WTC11 (cell line): ENCODE data around the gene GPR39. TPM values are rescaled to one million over a fixed set of nuclear protein-coding genes. Genes with fewer than 3 reads are reported as not detected.

Experiments used
- ATAC-seq: fragments of 200-7000 bp; cut with Tn5 transposase; 2 replicates; pipeline ENCODE4 v1.10.0; 2021; ENCODE audit warnings: mild to moderate bottlenecking, moderate library complexity
- CTCF ChIA-PET: fragments of 300-600 bp; sonication (Branson Sonifier 250); formaldehyde crosslinking; loops from one replicate; lab custom pipeline; 2021; ENCODE audit warnings: antibody characterized with exemption; lab: Charles Lee
- POLR2A ChIA-PET: fragments of 350-600 bp; sonication (Branson Sonifier 250); formaldehyde crosslinking; loops from one replicate; lab custom pipeline; 2021; ENCODE audit warnings: antibody characterized with exemption; lab: Charles Lee
- DNase-seq: peaks from one replicate; pipeline ENCODE4 v3.0.0; 2021; ENCODE audit warnings: low spot score
- H3K27ac Mint-ChIP-seq: 2 replicates; pipeline ENCODE4 v1.8.0; 2021; ENCODE audit warnings: mixed read lengths
- H3K27me3 Mint-ChIP-seq: 2 replicates; pipeline ENCODE4 v1.8.0; 2021; ENCODE audit warnings: low read depth, mild to moderate bottlenecking, moderate library complexity, mixed read lengths
- H3K36me3 Mint-ChIP-seq: 2 replicates; pipeline ENCODE4 v1.8.0; 2021; ENCODE audit warnings: mixed read lengths
- H3K4me1 Mint-ChIP-seq: 2 replicates; pipeline ENCODE4 v1.8.0; 2022; ENCODE audit warnings: mixed read lengths
- H3K4me3 Mint-ChIP-seq: 2 replicates; pipeline ENCODE4 v1.8.0; 2021; ENCODE audit warnings: mild to moderate bottlenecking, moderate library complexity, mixed read lengths
- H3K9me3 Mint-ChIP-seq: 2 replicates; pipeline ENCODE4 v1.8.0; 2021; ENCODE audit warnings: mixed read lengths
- E2F5 ChIP-seq: sonication (generic); formaldehyde crosslinking; IDR thresholded peaks from 2 replicates; pipeline ENCODE4 v1.8.1; 2022; ENCODE audit warnings: mild to moderate bottlenecking, moderate library complexity, missing genetic modification reagents
- GTF2I ChIP-seq: fragments of 250-450 bp; sonication (Bioruptor Pico); conservative IDR thresholded peaks from 2 replicates; pipeline ENCODE4 v1.4.0; 2021; ENCODE audit warnings: mild to moderate bottlenecking
- JAZF1 ChIP-seq: fragments of 250-450 bp; sonication (Bioruptor Pico); IDR thresholded peaks from 2 replicates; pipeline ENCODE4 v1.9.0; 2021; ENCODE audit warnings: moderate library complexity, mild to moderate bottlenecking, inconsistent platforms
- NR1H2 ChIP-seq: sonication (generic); formaldehyde crosslinking; IDR thresholded peaks from 2 replicates; pipeline ENCODE4 v1.9.0; 2021; ENCODE audit warnings: mild to moderate bottlenecking, moderate library complexity, missing genetic modification reagents
- NR3C1 ChIP-seq: sonication (generic); formaldehyde crosslinking; conservative IDR thresholded peaks from 2 replicates; pipeline ENCODE4 v1.8.1; 2023; ENCODE audit warnings: low read depth, mild to moderate bottlenecking, missing genetic modification reagents
- PRRX2 ChIP-seq: fragments of 250-450 bp; sonication (Bioruptor Pico); IDR thresholded peaks from 2 replicates; pipeline ENCODE4 v1.8.0; 2021; ENCODE audit warnings: mild to moderate bottlenecking
- RELA ChIP-seq: sonication (generic); formaldehyde crosslinking; IDR thresholded peaks from 2 replicates; pipeline ENCODE4 v1.8.1; 2022; ENCODE audit warnings: missing genetic modification reagents, mild to moderate bottlenecking, borderline replicate concordance
- RORB ChIP-seq: fragments of 250-450 bp; sonication (Bioruptor Pico); IDR thresholded peaks from 2 replicates; pipeline ENCODE4 v1.9.0; 2021; ENCODE audit warnings: mild to moderate bottlenecking
- SMAD4 ChIP-seq: sonication (generic); formaldehyde crosslinking; IDR thresholded peaks from 2 replicates; pipeline ENCODE4 v1.8.0; 2022; ENCODE audit warnings: mild to moderate bottlenecking, missing genetic modification reagents
- TEAD4 ChIP-seq: sonication (generic); formaldehyde crosslinking; IDR thresholded peaks from 2 replicates; pipeline ENCODE4 v1.8.0; 2022; ENCODE audit warnings: mild to moderate bottlenecking, missing genetic modification reagents
- TP53 ChIP-seq: sonication (generic); formaldehyde crosslinking; IDR thresholded peaks from 2 replicates; pipeline ENCODE4 v1.8.1; 2023; ENCODE audit warnings: mild to moderate bottlenecking, missing genetic modification reagents
- USF2 ChIP-seq: sonication (generic); formaldehyde crosslinking; IDR thresholded peaks from 2 replicates; pipeline ENCODE4 v1.8.1; 2023; ENCODE audit warnings: mild to moderate bottlenecking, missing genetic modification reagents, moderate library complexity
- ZNF219 ChIP-seq: sonication (generic); formaldehyde crosslinking; IDR thresholded peaks from 2 replicates; pipeline ENCODE4 v1.8.0; 2023; ENCODE audit warnings: missing genetic modification reagents, mild to moderate bottlenecking, borderline replicate concordance
- ZNF232 ChIP-seq: sonication (generic); formaldehyde crosslinking; IDR thresholded peaks from 2 replicates; pipeline ENCODE4 v1.8.0; 2022; ENCODE audit warnings: mild to moderate bottlenecking, missing genetic modification reagents
- ZNF396 ChIP-seq: fragments of 250-450 bp; sonication (Bioruptor Pico); IDR thresholded peaks from 2 replicates; pipeline ENCODE4 v1.8.0; 2021; ENCODE audit warnings: mild to moderate bottlenecking, moderate library complexity, borderline replicate concordance
- ZNF416 ChIP-seq: fragments of 250-450 bp; sonication (Bioruptor Pico); IDR thresholded peaks from 2 replicates; pipeline ENCODE4 v1.9.0; 2021; ENCODE audit warnings: mild to moderate bottlenecking, inconsistent platforms
- ZNF423 ChIP-seq: fragments of 250-450 bp; sonication (Bioruptor Pico); IDR thresholded peaks from 2 replicates; pipeline ENCODE4 v2.1.2; 2022; ENCODE audit warnings: mild to moderate bottlenecking, moderate library complexity
- ZSCAN18 ChIP-seq: fragments of 250-450 bp; sonication (Bioruptor Pico); IDR thresholded peaks from 2 replicates; pipeline ENCODE4 v2.1.2; 2022; ENCODE audit warnings: mild to moderate bottlenecking, moderate library complexity
- total RNA-seq: library from RNA; stranded (reverse); gene quantifications from 3 replicates; pipeline ENCODE4 v1.2.3, GENCODE V29; 2021
- TF ChIP-seq, protein P1 (sequence below): sonication (generic); formaldehyde crosslinking; IDR thresholded peaks from 2 replicates; pipeline ENCODE4 v1.8.0; 2022; ENCODE audit warnings: missing genetic modification reagents
- TF ChIP-seq, protein P2 (sequence below): sonication (generic); formaldehyde crosslinking; IDR thresholded peaks from 2 replicates; pipeline ENCODE4 v1.8.0; 2022; ENCODE audit warnings: mild to moderate bottlenecking, missing genetic modification reagents
- TF ChIP-seq, protein P3 (sequence below): fragments of 200-600 bp; IDR thresholded peaks from 2 replicates; pipeline ENCODE4 v1.8.0; 2022; ENCODE audit warnings: antibody characterized with exemption
- TF ChIP-seq, protein P4 (sequence below): sonication (generic); formaldehyde crosslinking; IDR thresholded peaks from 2 replicates; pipeline ENCODE4 v1.8.0; 2022; ENCODE audit warnings: mild to moderate bottlenecking, missing genetic modification reagents

GPR39 gene
- total RNA-seq, 1 experiment from 2014 or later: 0.74 TPM

DNA sequence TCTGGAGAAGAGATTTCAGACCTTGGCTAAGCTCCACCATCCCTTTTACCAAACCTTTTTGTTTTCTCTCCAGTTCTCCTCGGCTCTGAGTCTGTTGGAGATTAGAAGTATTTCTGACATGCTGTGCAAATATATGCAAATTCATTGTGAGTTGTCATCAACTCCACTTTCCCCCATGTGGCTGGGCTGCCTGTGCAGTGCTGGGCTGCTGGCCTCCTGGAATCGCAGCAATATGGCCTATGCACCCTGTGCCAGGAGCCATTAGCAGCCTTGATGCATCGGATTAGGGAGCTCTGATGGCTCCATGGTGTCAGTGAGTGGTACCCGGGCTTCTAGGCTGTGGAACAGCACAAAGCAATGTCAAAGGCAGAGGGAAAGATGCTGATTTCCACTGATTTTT, 80.0 kb downstream of the GPR39 start:
- CTCF ChIA-PET: no interaction called here
- Mint-ChIP-seq H3K9me3 (peaks cover 7% of the 10 kb centered on the region), H3K4me3 (no peak overlapping the region), H3K36me3 (no peaks in the 10 kb centered on the region), H3K27ac (no peak overlapping the region), H3K4me1 (peaks cover 4% of the 10 kb centered on the region; the same call in 1 of the 2 replicates), H3K27me3 (no peaks in the 10 kb centered on the region)
- DNase-seq (no peak), ATAC-seq (no peak)
- POLR2A ChIA-PET: no interaction called here
- no peak for TF ChIP-seq NR1H2 (CRISPR knock-in tag)
- TF ChIP-seq ZNF232: no peak
- TF ChIP-seq ZSCAN18 (CRISPR knock-in tag): no peak
- TF ChIP-seq GTF2I (CRISPR knock-in tag): no peak
- TF ChIP-seq, protein P1, sequence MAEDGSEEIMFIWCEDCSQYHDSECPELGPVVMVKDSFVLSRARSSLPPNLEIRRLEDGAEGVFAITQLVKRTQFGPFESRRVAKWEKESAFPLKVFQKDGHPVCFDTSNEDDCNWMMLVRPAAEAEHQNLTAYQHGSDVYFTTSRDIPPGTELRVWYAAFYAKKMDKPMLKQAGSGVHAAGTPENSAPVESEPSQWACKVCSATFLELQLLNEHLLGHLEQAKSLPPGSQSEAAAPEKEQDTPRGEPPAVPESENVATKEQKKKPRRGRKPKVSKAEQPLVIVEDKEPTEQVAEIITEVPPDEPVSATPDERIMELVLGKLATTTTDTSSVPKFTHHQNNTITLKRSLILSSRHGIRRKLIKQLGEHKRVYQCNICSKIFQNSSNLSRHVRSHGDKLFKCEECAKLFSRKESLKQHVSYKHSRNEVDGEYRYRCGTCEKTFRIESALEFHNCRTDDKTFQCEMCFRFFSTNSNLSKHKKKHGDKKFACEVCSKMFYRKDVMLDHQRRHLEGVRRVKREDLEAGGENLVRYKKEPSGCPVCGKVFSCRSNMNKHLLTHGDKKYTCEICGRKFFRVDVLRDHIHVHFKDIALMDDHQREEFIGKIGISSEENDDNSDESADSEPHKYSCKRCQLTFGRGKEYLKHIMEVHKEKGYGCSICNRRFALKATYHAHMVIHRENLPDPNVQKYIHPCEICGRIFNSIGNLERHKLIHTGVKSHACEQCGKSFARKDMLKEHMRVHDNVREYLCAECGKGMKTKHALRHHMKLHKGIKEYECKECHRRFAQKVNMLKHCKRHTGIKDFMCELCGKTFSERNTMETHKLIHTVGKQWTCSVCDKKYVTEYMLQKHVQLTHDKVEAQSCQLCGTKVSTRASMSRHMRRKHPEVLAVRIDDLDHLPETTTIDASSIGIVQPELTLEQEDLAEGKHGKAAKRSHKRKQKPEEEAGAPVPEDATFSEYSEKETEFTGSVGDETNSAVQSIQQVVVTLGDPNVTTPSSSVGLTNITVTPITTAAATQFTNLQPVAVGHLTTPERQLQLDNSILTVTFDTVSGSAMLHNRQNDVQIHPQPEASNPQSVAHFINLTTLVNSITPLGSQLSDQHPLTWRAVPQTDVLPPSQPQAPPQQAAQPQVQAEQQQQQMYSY (CRISPR knock-in tag): no peak
- no peak for TF ChIP-seq SMAD4 (CRISPR knock-in tag)
- TF ChIP-seq E2F5 (CRISPR knock-in tag): no peak
- no peak for TF ChIP-seq NR3C1 (CRISPR knock-in tag)
- TF ChIP-seq USF2 (CRISPR knock-in tag): no peak
- TF ChIP-seq, protein P2, sequence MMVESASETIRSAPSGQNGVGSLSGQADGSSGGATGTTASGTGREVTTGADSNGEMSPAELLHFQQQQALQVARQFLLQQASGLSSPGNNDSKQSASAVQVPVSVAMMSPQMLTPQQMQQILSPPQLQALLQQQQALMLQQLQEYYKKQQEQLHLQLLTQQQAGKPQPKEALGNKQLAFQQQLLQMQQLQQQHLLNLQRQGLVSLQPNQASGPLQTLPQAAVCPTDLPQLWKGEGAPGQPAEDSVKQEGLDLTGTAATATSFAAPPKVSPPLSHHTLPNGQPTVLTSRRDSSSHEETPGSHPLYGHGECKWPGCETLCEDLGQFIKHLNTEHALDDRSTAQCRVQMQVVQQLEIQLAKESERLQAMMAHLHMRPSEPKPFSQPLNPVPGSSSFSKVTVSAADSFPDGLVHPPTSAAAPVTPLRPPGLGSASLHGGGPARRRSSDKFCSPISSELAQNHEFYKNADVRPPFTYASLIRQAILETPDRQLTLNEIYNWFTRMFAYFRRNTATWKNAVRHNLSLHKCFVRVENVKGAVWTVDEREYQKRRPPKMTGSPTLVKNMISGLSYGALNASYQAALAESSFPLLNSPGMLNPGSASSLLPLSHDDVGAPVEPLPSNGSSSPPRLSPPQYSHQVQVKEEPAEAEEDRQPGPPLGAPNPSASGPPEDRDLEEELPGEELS (CRISPR knock-in tag): no peak
- TF ChIP-seq, protein P3, sequence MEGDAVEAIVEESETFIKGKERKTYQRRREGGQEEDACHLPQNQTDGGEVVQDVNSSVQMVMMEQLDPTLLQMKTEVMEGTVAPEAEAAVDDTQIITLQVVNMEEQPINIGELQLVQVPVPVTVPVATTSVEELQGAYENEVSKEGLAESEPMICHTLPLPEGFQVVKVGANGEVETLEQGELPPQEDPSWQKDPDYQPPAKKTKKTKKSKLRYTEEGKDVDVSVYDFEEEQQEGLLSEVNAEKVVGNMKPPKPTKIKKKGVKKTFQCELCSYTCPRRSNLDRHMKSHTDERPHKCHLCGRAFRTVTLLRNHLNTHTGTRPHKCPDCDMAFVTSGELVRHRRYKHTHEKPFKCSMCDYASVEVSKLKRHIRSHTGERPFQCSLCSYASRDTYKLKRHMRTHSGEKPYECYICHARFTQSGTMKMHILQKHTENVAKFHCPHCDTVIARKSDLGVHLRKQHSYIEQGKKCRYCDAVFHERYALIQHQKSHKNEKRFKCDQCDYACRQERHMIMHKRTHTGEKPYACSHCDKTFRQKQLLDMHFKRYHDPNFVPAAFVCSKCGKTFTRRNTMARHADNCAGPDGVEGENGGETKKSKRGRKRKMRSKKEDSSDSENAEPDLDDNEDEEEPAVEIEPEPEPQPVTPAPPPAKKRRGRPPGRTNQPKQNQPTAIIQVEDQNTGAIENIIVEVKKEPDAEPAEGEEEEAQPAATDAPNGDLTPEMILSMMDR: no peak
- no peak for TF ChIP-seq ZNF219 (CRISPR knock-in tag)
- TF ChIP-seq RORB: no peak

GRCh38 chr2:132497591-132497990, 81.0 kb downstream of the GPR39 start:
- POLR2A ChIA-PET: no interaction called here
- H3K36me3 Mint-ChIP-seq: peaks cover 4% of the 10 kb centered on the region
- no peak overlapping the region for H3K4me3 Mint-ChIP-seq
- no peak for ATAC-seq
- CTCF ChIA-PET: no interaction called here
- DNase-seq: no peak
- H3K27ac Mint-ChIP-seq: no peak overlapping the region
- H3K9me3 Mint-ChIP-seq: peaks cover 18% of the 10 kb centered on the region
- peaks cover 4% of the 10 kb centered on the region; the same call in 1 of the 2 replicates for H3K4me1 Mint-ChIP-seq
- H3K27me3 Mint-ChIP-seq: no peaks in the 10 kb centered on the region
- TF ChIP-seq PRRX2 (CRISPR knock-in tag) (no peak), TP53 (CRISPR knock-in tag) (no peak), RELA (CRISPR knock-in tag) (no peak), TEAD4 (no peak), ZNF416 (CRISPR knock-in tag) (no peak), ZNF423 (no peak), ZNF396 (CRISPR knock-in tag) (no peak), JAZF1 (CRISPR knock-in tag) (no peak), NR1H2 (CRISPR knock-in tag) (no peak)
- TF ChIP-seq, protein P3: no peak
- TF ChIP-seq, protein P4, sequence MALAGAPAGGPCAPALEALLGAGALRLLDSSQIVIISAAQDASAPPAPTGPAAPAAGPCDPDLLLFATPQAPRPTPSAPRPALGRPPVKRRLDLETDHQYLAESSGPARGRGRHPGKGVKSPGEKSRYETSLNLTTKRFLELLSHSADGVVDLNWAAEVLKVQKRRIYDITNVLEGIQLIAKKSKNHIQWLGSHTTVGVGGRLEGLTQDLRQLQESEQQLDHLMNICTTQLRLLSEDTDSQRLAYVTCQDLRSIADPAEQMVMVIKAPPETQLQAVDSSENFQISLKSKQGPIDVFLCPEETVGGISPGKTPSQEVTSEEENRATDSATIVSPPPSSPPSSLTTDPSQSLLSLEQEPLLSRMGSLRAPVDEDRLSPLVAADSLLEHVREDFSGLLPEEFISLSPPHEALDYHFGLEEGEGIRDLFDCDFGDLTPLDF (CRISPR knock-in tag): no peak
